ENCODE measurements around the gene EEF2. TPM values are rescaled to one million over a fixed set of nuclear protein-coding genes. Genes with fewer than 3 reads are reported as not detected.

Gene EEF2
- total RNA-seq, 1 donor from 2014 or later: 3,162 TPM

Small RNA genes lying within 50 kb of the gene (microRNA-seq; reads per million reads assigned to microRNA genes)
- gene MIR637 (ENCODE audit: unreplicated experiment): not detected

Other genes starting within 250 kb of the EEF2 start
- 21.6 and 24.7 TPM in 2 replicates for gene APBA3, start 223.8 kb downstream of the EEF2 start, total RNA-seq
- 43.8 and 53.2 TPM in 2 replicates for gene MRPL54, start 222.8 kb downstream of the EEF2 start, total RNA-seq
- gene RAX2, start 213.2 kb downstream of the EEF2 start, total RNA-seq: not detected in 2 replicates
- not detected in 2 replicates for gene MATK, start 199.1 kb downstream of the EEF2 start, total RNA-seq
- 0.44 TPM in 1 of 2 replicates, not detected in the other for gene ZFR2, start 116.4 kb downstream of the EEF2 start, total RNA-seq
- not detected in 2 replicates for gene ATCAY, start 104.8 kb downstream of the EEF2 start, total RNA-seq
- not detected in 2 replicates for gene NMRK2, start 52.4 kb downstream of the EEF2 start, total RNA-seq
- 92.9 and 94.7 TPM in 2 replicates for gene DAPK3, start 14.4 kb downstream of the EEF2 start, total RNA-seq
- 28.8 and 29.4 TPM in 2 replicates for gene PIAS4, start 22.3 kb upstream of the EEF2 start, total RNA-seq
- gene ZBTB7A, start 81.4 kb upstream of the EEF2 start, total RNA-seq: 29.4 and 30.0 TPM in 2 replicates
- 174 and 182 TPM in 2 replicates for gene MAP2K2, start 138.7 kb upstream of the EEF2 start, total RNA-seq
- not detected in 2 replicates for gene CREB3L3, start 168.2 kb upstream of the EEF2 start, total RNA-seq
- gene SIRT6, start 197.1 kb upstream of the EEF2 start, total RNA-seq: 23.9 and 26.0 TPM in 2 replicates
- 0.73 and 0.89 TPM in 2 replicates for gene ANKRD24, start 197.2 kb upstream of the EEF2 start, total RNA-seq
- gene EBI3, start 244.1 kb upstream of the EEF2 start, total RNA-seq: 1.0 and 1.6 TPM in 2 replicates